Kidney glomerular epithelial cell (primary cell): Measurements from ENCODE around the gene CDC27.

Experiments
- DNase-seq: peaks from one replicate; lab custom pipeline; 2025; lab: John Stamatoyannopoulos, UW

CDC27 gene

DNA sequence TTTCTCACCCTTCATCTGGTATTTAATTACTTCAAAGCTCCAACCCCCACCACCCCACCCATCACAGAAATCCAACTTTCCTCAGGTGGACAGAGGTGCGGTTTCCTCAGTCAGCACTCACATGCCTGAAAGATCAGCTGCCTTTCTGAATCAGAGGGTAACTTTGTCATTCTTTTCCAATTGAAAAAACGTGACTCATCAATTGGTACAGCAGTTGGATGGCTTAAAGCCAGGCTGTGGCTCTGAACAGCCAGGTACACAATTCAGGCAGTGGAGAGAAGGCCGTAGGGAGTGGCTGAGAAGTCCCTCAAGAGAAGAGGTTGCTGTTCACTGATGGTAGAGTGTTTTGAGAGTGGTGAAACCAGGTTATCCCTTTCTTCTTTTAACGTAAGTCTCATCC, 118.8 kb downstream of the CDC27 start:
- peak; percentile 52 for DNase-seq
